Inflammatory macrophage treated with lipopolysaccharide for 4 hours (primary cell): ENCODE data around the gene JARID2.
"Not testable (repeated sequence)": the region's sequence is repeated elsewhere in the genome, so short reads cannot be mapped to it uniquely, and the experiment has no call there.

Experiments used
- DNase-seq: peaks from one replicate; pipeline ENCODE4 v3.0.0-alpha.2; 2020

Gene JARID2

DNA sequence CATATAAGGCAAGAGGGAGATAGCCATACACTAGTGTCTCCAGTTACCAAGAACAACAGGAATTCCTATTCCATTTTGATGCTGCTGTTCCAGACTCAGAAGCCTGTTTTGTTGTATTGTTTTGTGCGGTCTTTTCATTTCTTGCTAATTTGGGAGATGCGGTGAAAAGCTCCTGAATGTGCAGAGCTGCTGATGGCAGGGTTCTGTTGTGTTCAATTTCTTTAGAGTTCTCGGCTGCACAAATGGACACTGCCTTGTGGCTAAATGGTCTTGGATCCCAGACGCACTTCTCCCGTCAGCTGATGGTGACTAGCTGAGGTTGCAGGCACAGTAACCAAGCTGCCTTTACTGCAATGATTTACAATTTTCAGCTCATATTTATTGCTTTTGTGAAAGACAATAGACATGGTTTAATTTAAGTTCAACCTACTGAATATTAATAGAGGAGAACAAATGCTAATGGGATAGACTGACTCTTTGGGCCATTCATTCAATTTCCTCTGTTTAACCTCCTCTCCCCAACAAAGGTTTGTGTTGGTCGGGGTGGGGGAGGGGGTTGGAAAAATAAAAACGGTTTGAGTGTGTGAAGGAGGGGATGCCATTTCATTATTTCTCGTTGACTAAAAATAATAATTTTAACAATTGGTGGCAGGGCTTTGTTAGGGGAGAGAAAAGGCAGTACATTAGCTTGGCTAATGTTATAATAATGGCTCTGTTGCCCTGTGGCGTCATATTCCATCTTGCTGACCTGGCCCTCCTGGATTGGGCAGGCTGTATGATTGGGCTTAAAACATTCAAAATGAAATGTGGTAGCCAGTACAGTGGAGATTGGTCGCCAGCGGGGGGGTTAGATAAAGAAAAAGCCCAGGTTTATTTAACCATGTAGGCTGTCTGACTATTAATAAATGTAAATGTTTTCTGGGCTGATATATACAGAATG, 159.5 kb downstream of the JARID2 start:
- no peak for DNase-seq

DNA sequence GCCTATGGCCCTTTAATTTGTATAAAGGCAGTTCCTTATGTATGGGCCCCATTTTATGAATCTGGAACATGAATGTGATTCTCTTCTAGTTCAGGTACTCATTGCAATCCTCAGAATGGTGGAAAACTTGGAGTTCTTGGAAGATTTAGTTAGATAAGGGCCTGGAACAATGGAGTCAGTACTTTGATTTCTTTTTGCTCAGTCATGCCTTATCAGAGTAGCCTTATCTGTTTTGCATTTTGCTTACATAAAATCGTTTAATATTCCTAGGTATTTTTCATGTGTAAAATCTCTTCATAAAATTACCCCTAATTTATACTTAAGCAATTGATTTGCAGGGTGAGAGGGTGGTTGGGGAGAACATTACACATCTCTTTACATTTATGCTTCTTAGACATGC, 160.6 kb downstream of the JARID2 start:
- no peak for DNase-seq

DNA sequence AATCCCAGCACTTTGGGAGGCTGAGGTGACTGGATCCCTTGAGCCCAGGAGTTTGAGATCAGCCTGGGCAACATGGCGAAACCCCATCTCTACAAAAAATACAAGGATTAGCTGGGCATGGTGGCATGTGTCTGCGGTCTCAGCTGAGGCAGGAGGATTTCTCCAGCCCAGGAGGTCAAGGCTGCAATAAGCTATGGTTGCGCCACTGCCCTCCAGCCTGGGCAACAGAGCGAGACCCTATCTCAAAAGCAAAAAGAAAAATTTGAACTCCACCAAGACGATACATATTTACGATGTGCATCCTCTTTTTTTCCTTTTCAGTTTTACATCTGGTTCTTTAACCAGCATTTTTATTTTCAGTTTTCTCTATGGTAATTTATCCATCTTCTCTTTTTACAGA, 162.1 kb downstream of the JARID2 start:
- DNase-seq, result no peak

DNA sequence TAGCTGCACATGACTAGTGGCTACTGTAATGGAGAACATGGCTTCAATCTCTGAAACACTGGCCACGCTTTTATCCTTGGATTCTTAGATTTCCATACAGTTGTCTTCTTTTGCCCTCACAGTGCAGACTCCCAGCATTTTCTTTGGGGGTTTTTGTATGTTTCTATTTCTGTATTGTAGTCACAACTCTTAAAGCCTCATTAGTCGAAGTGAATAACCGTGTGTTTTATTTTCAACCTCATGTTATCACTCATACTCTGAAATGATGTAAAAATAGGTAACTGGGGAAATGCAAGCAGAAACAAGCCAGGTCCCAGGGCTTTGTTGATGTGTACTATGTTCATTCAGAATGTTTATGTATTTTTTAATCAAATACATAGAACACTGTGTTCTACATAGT, 162.9 kb downstream of the JARID2 start:
- DNase-seq, result no peak

DNA sequence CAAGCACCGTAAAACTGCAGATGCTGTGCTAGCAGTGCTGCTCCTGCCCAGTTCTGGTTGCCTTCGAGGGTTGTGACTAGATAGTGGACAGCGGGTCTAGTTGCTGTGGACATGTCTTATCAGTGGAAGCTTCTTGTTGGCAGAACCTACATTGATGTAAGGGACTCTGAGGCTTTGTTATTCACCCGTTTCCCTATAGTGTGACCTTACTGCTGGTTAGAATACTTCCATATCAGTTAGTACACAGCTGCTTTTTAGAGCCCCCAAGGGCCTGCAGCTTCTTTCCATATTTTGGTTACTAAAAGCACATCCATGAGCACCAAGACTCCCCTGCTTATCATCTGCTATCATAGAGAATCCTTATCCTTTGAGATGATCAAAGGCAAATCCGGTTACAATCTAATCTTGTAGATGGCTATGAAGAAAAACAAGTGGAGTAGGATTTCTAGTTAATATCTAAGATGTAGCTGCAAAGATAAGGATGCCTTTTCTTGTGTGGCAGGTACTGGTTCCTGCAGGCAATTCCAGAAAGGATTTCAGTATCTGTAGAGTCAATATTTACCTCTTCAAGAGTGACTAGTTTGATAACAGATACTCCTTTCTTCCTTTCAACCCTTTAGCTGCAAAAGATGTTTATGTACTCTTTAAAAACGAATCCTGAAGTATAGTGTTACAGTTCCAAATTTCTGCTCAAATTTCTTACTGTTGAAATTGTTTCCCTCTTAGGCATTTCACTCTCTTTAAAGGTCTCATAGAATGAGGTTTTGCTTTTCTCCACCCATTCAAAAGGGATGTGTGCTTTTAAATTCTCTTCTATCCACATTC, 163.6 kb downstream of the JARID2 start:
- DNase-seq, result no peak

DNA sequence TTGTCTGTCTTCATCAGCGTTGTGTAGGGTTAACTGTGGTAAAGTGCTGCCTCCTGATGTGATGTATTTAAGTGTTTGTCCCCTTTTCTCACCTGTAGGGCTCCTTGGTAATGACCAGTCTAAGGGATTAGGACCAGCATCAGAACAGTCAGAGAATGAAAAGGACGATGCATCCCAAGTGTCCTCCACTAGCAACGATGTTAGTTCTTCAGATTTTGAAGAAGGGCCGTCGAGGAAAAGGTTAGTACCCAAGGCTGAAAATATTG, 164.2 kb downstream of the JARID2 start:
- no peak for DNase-seq

DNA sequence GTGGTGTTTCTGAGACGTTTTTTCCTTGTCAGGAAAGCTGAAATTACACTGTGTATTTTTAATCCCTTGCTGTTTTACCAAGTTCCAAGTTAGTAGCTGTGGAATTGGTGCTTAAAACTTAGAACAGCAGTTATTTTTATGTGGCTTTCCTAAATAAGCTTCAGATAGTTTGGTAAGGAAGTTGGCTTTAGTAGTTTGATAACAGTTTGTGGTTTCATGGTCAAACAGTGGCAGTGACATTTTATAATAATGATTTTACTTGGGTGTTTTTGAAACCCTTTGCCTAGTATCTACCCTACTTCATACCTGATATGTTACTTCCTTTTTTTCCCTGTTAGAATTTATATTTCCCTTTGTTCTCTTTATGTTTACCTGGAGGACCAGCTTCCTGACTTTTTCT, 164.9 kb downstream of the JARID2 start:
- DNase-seq, result no peak

DNA sequence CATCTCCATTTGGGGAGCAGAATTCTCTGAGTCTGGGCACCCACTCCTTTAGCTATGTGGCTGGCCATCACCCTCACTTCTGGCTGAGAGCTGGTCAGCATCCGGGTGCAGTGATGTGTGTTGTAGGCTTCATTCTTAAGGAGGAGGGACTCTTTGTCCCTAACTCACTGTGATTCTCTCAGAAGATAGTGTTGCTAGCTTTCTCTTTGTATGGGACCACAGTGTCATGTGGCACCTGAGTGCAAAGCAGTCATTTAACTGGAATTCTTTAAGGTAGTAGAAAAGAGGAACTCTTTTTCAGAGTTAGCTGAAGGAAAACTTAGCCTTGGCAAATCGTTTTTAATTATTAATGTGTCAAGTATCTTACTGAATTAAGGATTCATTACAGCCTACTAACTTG, 165.9 kb downstream of the JARID2 start:
- DNase-seq, result no peak

DNA sequence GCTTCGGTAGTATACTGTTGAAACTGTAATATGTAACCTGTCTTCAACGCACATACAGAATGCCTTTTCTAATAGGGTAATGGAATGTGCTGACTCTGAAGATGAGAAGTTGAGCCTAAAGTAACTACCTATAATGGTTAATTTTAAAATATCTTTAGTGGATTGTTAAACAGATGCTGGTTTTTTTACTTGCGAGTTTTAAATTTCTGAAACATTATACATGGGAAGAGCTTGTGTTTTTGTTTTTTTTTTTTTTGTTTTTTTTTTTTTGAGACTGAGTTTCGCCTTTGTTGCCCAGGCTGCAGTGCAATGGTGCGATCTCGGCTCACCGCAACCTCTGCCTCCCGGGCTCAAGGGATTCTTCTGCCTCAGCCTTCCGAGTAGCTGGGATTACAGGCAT, 166.9 kb downstream of the JARID2 start:
- DNase-seq, result no peak

DNA sequence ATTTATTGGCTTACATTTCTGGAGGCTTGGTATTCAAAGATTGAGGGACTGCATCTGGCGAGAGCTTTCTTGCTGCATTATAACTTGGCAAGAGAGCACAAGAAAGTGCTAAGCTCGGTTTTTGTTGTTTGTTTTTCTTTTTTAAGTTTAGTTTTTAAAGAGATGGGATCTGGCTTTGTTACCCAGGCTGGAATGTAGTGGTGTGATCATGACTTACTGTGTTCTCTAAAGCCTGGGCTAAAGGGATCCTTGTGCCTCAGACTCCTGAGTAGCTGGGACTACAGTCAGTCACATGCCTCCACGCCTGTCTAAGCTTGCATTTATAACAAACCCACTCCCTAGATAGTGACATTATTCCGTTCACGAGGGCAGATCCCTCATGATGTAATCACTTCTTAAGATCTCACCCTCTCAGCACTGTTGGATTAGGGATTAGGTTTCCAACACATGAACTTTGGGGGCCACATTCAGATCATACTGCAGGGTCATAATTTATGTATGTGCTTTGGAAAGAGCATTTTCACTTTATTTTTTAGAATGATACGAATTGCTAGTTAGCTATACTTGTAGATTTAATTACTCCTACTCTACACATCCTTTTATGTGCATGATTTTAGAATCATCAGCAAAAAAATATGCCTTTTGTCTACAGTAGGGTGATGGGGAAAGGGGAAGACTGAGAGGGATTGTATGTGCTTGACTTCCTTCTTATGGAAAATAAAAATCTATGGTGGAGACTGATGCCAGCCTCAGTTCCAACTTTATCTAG, 167.8 kb downstream of the JARID2 start:
- no peak for DNase-seq

DNA sequence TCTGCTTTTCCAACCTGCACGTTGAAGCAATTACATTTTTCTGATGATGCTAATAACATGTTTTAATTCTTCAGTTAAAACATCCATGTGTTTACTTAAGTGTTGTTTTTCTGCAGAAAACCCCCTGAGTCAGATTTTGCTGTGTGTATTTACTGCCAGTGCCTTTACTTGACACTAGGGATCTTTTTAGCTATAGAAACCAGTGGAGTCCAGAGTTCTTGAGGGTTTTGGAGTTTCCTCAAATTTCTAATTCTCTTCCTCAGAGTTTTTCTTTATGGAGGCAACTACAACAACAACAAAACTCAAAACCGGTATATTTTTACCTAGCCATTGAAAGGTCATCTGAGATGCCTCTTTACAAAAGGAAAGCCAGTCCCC, 168.4 kb downstream of the JARID2 start:
- DNase-seq, result no peak

DNA sequence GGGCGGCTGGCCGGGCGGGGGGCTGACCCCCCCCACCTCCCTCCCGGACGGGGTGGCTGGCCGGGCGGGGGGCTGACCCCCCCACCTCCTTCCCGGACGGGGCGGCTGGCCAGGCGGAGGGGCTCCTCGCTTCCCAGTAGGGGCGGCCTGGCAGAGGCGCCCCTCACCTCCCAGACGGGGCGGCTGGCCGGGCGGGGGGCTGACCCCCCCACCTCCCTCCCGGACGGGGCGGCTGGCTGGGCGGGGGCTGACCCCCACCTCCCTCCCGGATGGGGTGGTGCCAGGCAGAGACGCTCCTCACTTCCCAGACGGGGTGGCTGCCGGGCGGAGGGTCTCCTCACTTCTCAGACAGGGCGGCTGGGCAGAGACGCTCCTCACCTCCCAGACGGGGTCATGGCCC, 169.8 kb downstream of the JARID2 start:
- DNase-seq, result not testable (repeated sequence)

DNA sequence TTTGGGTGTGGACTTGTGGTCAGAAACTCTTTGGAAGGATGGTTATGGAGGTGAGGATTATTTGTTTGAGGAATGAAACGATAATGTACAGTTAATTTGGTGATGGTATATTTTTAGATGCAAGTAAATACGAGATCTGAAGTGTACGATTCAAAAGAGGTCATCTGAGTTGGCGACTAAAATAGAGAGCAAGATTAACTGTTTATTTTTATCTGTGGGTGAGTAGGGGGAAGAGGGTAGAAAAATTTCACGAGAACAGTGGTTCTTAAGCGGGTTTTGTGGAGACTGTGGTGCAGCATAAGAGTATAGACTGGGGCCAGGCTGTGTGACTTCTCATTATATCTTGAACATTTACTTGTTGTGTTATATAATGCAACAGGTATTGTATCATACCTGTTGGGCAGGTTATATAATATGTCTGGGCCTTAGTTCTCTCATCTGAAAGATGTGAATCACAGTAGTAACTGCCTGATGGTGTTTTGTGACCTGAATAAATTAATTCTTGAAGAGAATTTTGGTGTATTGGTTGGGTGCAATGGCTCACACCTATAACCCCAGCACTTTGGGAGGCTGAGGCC, 171.2 kb downstream of the JARID2 start:
- DNase-seq, result no peak

DNA sequence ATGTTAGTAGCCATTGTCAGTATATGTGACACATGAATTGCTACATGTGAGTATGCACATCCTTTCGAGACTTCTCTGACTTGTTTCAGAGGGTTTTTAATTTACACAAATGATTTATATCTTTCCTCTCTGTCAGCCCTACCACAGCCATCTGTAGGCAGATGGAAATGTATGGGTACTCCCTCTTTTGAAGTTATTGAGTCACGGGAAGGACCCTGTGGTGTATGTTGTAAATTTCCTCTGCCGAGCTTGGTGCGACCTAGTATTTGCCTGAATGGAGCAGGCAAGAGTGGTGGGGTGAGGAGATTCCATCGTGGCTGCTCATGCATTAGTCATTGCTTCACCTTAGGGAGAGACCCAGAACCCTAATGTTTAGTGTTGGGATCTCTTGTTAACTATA, 171.9 kb downstream of the JARID2 start:
- no peak for DNase-seq

DNA sequence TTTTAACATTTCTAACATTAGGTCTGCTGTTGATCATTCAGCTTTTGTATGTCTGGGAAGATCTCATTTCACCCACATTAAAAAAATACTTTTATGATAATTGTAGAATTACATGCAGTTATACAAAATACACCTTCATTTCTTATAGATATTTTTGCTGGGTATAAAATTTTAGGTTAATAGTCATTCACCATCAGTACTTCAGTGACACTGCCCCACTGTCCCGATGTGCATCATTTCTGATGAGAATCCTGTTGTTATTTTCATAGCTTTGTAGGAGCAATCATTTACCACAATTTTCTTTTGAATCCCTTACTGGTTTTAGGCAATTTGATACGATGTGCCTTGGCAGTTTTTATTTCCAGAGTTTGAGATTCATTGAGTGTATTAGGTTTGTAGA, 173.6 kb downstream of the JARID2 start:
- DNase-seq, result no peak

DNA sequence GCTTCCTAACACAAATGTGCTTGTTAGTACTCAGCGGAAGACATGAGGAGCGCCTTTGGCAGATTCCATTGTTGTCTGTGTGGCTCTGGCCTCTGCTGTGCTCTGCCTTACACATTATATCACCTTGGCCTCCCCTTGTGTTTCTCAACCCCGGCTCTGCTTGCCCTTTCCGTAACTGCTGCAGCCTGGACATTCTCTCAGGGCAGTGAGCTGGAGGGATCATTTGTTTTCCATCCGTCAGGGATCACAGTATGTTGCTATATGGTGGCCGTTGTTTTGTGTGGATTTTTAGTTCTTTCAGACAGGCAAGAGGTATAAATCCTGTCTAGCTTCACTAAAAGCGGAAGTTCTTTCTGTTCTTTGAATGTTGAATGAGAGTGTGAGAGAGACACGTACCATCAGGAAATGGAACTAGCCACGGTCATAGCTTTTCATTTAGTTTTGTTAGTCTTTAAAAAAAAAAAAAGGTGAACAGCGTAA, 175.1 kb downstream of the JARID2 start:
- DNase-seq, result peak; percentile 69

DNA sequence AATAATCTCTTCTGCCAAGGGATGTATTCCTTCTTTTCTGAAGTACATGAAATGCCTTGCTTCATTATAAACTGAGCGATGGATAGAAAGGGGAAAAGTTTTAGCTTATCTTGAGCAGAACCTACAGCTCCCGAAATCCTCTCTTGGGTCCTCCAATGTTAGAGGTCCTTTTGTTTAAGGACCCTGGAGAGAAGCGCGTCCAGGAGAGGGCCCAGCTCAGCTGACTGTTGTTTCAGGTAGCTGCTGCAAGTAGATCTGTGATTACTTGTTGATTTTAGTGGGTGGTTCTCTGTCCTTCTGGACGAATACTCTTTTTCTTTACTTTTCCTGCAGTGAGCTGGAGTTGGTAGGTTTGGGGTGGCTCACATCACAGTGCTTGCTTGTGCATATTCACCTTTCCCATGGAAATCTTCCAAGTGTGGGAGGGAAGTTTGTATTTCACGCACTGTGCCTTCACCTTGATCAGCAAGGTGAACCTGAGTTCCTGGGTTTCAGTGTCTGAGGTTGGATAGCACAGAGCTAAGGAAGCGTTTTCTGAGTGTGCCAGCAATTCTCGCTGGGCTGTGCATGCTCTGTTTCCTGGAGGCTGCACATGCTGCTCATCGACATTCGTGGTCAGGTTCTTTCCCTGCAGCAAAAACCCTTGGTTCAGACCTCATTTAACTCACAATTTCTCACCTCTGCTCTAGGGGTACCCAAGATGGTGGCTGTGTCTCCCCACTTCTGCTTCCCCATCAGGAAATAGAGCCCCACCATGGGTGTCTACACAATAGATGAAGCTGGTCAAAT, 176.3 kb downstream of the JARID2 start:
- no peak for DNase-seq

DNA sequence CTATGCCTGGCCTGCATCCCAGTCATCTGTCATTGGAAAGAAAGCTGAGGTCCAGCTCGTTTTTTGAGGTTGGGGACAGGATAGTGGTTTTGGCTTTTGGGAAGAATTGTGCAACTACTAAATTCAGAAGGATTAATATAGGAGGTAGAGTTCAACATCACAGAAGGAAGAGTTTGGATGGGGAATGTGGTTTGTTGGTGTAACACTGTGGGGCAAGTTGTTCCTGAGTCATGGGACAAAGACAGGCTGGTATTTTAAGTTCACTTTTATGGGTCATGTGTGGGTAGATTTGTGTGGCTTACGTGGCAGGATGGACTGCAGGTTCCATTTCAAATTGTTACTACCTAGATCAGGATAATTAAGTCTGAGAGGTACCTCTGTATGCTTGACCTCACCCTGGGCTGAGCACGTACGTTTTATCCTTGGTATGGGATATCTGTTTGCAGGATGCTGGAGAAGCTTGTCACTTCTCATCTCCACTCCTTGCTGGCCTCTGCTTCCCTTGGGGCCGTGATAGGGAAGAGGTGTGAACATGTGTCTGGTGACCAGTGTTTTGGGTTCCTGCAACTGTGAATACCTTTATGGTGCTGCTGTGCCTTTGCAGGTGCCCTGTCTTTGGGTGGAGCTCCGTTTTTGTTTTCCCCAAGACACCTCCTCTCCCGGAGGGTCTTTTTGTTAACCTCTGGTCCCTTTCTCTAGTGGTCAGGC, 177.6 kb downstream of the JARID2 start:
- no peak for DNase-seq

DNA sequence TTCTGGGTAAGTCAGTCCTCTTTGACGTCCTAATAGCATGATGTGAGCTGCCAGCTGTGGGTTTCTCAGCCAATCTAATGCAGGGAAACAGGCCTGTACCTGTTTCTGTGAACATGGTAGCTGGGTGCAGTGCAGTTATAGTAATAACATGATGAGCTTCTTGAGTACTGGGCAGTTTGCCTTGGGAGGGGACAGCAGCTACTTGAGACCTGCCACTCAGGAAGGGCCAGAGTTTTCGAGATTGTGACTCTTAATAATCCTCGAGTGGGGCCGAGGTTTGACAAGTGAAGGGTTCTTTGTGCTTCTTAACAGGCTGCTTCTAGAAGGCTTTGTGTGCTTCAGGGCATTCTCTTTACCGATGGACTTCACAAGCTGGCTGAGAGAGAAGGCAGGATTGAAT, 180.1 kb downstream of the JARID2 start:
- DNase-seq, result no peak

DNA sequence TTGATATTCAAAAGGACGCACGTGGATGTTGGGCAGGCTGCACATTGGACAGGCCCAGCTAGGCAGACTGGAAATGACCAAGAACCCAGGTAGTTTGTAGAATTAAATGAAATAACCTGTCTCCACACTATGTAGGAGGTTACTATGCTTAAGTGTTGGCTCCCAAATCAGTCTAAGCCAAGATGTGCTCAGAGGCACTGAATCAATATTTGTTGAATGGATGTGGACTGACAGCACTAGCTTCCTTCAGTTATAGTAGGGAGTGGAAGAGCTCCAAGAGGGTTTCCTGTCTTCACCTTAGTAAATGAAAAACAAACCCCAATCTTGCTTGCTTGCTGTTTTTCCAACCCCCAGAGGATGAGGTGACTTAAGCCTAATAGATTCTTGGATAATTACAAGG, 180.5 kb downstream of the JARID2 start:
- no peak for DNase-seq

DNA sequence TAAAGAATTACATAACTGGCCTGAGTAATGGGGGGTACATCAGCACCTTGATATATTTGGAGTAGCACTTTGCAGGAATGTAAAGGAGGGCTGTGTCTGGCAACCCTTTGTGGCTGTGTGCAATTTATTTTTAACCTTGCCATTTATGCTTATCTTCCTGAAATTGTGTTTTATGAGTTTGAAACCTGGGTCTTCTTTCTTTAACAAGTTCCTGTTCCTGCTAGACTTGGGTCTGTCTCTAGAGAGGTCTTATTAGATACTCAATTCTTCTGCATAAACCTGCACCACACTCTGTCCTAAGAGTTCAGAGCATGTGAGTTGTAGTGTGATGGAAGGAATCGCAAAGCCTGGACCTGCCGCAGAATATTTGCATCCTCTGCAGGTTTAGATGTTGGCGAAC, 181.0 kb downstream of the JARID2 start:
- DNase-seq, result no peak
